Hepatocyte (in vitro differentiated cells): ENCODE data around the gene ARHGAP18.

Source experiments
- CTCF ChIP-seq: fragments of 200-600 bp; sonication (generic); IDR thresholded peaks from 2 replicates; pipeline ENCODE4 v1.5.1; 2016; ENCODE audit warnings: antibody characterized with exemption, mild to moderate bottlenecking; ENCODE audit not compliant: poor library complexity
- EZH2 ChIP-seq: fragments of 200-600 bp; sonication (generic); IDR thresholded peaks from 2 replicates; pipeline ENCODE4 v1.6.1; 2016; ENCODE audit warnings: antibody characterized with exemption, mild to moderate bottlenecking, borderline replicate concordance

- TF ChIP-seq CTCF (no peak), EZH2 (no peak)
These were observed 29.3 kb downstream of the ARHGAP18 start for GRCh38 chr6:129680633-129681032.
